Sigmoid colon (tissue), 7 donors: ENCODE measurements around the gene POC1B. TPM values are rescaled to one million over a fixed set of nuclear protein-coding genes. Genes with fewer than 3 reads are reported as not detected.

Experiments used
- DNase-seq: peaks from one replicate; pipeline ENCODE4 v3.0.0-alpha.2; 2019
- H3K27ac ChIP-seq, 4 donors: fragments of 200-600 bp; sonication (generic); one replicate each; pipeline ENCODE4 v1.5.1; 2016 to 2019; ENCODE audit warnings: mild to moderate bottlenecking in 1 of 4
- H3K27me3 ChIP-seq, 3 donors: fragments of 200-600 bp; sonication (generic); one replicate each; pipeline ENCODE4 v1.5.1; 2019; ENCODE audit warnings: mild to moderate bottlenecking in 1 of 3
- H3K36me3 ChIP-seq, 4 donors: fragments of 200-600 bp; sonication (generic); one replicate each; pipeline ENCODE4 v1.5.1; 2016 to 2019
- H3K4me1 ChIP-seq, 4 donors: fragments of 200-600 bp; sonication (generic); one replicate each; pipeline ENCODE4 v1.5.1; 2017 to 2019
- H3K4me3 ChIP-seq, 4 donors: fragments of 200-600 bp; sonication (generic); one replicate each; pipeline ENCODE4 v1.5.1; 2017 to 2019; ENCODE audit warnings: mild to moderate bottlenecking in 2 of 4, moderate library complexity in 1 of 4
- H3K9me3 ChIP-seq, 4 donors: fragments of 200-600 bp in 3 of 4; sonication (generic) in 3 of 4; one replicate each; pipeline versions ENCODE4 v1.5.1 to v1.6.1; 2013 to 2019
- EP300 ChIP-seq, 4 donors: sonication (generic); formaldehyde crosslinking; IDR thresholded peaks; one replicate each; pipeline ENCODE4 v1.6.1; 2017; ENCODE audit warnings: antibody characterized with exemption in 4 of 4
- POLR2A ChIP-seq, 2 donors: fragments of 450-650 bp; IDR thresholded peaks; one replicate each; pipeline ENCODE4 v1.6.1; 2016; ENCODE audit warnings: antibody characterized with exemption in 2 of 2, mild to moderate bottlenecking in 2 of 2, moderate library complexity in 2 of 2
- POLR2AphosphoS5 ChIP-seq, 4 donors: sonication (generic); formaldehyde crosslinking; IDR thresholded peaks; one replicate each; pipeline ENCODE4 v1.6.1; 2017; ENCODE audit warnings: antibody characterized with exemption in 4 of 4
- WGBS, 2 donors: extraction: QIAGEN DNeasy Blood & Tissue Kit; methylation state at CpG; one replicate each; pipeline ENCODE4 v1.1.7; 2013; 5-methylcytosine and 5-hydroxymethylcytosine counted together
- intact Hi-C: fragments of 100-400 bp; cut with DNase I; formaldehyde crosslinking; loops from one replicate; pipeline ENCODE4 v1.15.1; 2023
- polyA plus RNA-seq, 3 donors: library from polyadenylated mRNA; stranded (reverse); fragments of 200-250 nt; gene quantifications; one replicate each; pipeline ENCODE4 v1.2.3, GENCODE V29; 2013
- total RNA-seq, 4 donors: library from RNA; depleted of rRNA; stranded (reverse); fragments of >200 nt; gene quantifications; one replicate each; pipeline ENCODE4 v1.1.0, GENCODE V29; 2016
- TF ChIP-seq, protein P1 (sequence below), 4 experiments: fragments of 450-650 bp in 3 of 4; fragments of 200-600 bp in 1 of 4; IDR thresholded peaks; one replicate each; pipeline ENCODE4 v1.5.1; 2016 to 2019; ENCODE audit warnings: antibody characterized with exemption in 4 of 4, mild to moderate bottlenecking in 3 of 4, moderate library complexity in 2 of 4
- donor health status: healthy with polysubstance abuse.
- donor health status: Bipolar disorder and iron deficiency.
- donor health status: healthy.

Gene POC1B
- total and polyA plus RNA-seq, 7 donors, result 12.5 to 31.7 (median 28.1) TPM

DNA sequence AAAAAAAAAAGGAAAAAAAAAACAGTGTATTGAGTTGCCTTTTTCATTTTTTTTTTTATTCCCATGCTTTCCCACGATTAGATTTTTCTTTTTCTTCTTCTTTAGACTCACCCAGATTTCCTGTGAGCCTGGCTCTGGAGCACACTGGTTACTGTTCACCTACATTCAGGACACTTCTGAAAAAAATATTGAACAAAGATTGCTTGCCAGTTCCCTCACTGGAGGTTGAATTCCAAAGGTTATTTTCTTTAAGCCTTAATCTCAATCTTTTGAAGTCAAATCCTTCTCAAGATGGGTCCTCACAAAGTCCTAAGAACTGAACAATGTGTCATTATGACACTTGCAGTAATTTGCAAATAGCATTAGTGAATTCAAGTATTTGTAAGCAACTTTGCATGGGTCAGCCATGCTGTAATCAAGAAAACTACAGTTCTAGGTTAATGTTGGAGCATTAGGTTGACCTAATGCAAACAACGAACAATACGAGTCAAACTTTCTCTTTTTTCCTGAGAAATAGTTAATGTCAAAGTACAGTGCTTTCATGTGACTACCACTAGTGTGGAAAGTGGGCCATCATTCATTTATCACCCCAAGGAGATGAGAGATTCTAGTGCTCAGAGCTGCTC is 124.3 kb downstream of the POC1B start:
- H3K4me1 ChIP-seq, result no peaks in the 10 kb centered on the region
- no peaks in the 10 kb centered on the region for H3K27me3 ChIP-seq
- no peaks in the 10 kb centered on the region for H3K36me3 ChIP-seq
- DNase-seq, result no peak
- 82 to 84% methylated on average over 3 of the region's 3 CpGs for WGBS, 2 donors
- intact Hi-C loops, result no loop called here
- no peak overlapping the region for H3K4me3 ChIP-seq
- H3K9me3 ChIP-seq, result no peaks in the 10 kb centered on the region
- TF ChIP-seq, protein P1, sequence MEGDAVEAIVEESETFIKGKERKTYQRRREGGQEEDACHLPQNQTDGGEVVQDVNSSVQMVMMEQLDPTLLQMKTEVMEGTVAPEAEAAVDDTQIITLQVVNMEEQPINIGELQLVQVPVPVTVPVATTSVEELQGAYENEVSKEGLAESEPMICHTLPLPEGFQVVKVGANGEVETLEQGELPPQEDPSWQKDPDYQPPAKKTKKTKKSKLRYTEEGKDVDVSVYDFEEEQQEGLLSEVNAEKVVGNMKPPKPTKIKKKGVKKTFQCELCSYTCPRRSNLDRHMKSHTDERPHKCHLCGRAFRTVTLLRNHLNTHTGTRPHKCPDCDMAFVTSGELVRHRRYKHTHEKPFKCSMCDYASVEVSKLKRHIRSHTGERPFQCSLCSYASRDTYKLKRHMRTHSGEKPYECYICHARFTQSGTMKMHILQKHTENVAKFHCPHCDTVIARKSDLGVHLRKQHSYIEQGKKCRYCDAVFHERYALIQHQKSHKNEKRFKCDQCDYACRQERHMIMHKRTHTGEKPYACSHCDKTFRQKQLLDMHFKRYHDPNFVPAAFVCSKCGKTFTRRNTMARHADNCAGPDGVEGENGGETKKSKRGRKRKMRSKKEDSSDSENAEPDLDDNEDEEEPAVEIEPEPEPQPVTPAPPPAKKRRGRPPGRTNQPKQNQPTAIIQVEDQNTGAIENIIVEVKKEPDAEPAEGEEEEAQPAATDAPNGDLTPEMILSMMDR (IDR thresholded peaks at IDR 0.05), result no peak
- TF ChIP-seq POLR2AphosphoS5 (IDR thresholded peaks at IDR 0.05) (no peak), POLR2A (IDR thresholded peaks at IDR 0.05) (no peak), EP300 (IDR thresholded peaks at IDR 0.05) (no peak)
- H3K27ac ChIP-seq, result no peak overlapping the region

DNA sequence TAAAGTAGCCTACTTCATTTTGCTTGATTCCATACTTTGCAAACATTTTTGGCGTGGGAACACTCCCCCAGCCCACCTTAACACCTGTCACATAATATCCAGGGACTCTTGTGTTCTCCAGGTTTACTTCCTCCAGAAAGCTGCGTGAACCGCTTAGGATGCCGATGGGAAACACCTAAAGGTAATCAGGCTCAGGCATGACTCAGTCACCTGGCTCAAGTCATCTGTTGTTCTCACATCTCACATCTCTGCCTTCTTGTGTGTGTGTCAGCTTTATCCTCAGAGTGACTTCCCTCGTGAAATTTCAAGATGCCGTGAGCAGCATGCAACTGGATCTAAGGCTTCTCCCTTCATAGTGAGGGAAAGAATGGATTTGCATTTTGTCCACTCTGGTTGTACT is 125.4 kb downstream of the POC1B start:
- DNase-seq, result no peak
- intact Hi-C loops, result no loop called here
- WGBS, 2 donors, result 96% methylated on average over 6 of the region's 6 CpGs
- no peaks in the 10 kb centered on the region for H3K27me3 ChIP-seq
- no peaks in the 10 kb centered on the region for H3K9me3 ChIP-seq
- H3K36me3 ChIP-seq, result no peaks in the 10 kb centered on the region
- H3K4me3 ChIP-seq, result no peak overlapping the region
- H3K27ac ChIP-seq, result no peak overlapping the region
- no peaks in the 10 kb centered on the region for H3K4me1 ChIP-seq
- TF ChIP-seq, protein P1 (IDR thresholded peaks at IDR 0.05), result no peak
- TF ChIP-seq EP300 (IDR thresholded peaks at IDR 0.05), result no peak
- TF ChIP-seq POLR2AphosphoS5 (IDR thresholded peaks at IDR 0.05), result no peak
- TF ChIP-seq POLR2A (IDR thresholded peaks at IDR 0.05), result no peak

DNA sequence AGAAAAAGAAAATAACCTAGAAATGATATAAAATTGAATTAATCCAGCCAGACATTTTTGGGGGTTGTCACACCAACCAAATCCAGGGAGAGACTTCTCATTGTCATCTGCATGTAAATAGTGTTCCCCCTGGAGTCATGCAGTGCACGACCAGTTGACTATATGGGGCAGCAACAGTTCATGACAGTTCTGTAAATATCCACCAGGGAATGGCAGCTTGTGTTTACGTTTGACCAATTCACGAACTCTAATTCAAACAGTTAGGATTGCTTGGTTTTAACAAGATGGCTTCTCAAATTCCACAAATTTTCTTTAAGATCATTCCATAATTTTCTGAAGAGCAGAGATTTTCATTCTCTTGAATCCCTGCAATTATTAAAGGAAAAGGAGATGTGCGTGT is 130.1 kb downstream of the POC1B start:
- TF ChIP-seq POLR2AphosphoS5 (IDR thresholded peaks at IDR 0.05) (no peak), EP300 (IDR thresholded peaks at IDR 0.05) (no peak), POLR2A (IDR thresholded peaks at IDR 0.05) (no peak)
- TF ChIP-seq, protein P1 (IDR thresholded peaks at IDR 0.05), result no peak
- Histone ChIP-seq H3K4me1 (no peaks in the 10 kb centered on the region), H3K36me3 (no peaks in the 10 kb centered on the region), H3K9me3 (no peaks in the 10 kb centered on the region), H3K27ac (peak overlapping the region in 1 of 4 donors; percentile 28), H3K27me3 (no peaks in the 10 kb centered on the region), H3K4me3 (no peak overlapping the region)
- 86 to 87% methylated on average over 4 of the region's 4 CpGs for WGBS, 2 donors
- intact Hi-C loops, result no loop called here
- DNase-seq, result no peak

DNA sequence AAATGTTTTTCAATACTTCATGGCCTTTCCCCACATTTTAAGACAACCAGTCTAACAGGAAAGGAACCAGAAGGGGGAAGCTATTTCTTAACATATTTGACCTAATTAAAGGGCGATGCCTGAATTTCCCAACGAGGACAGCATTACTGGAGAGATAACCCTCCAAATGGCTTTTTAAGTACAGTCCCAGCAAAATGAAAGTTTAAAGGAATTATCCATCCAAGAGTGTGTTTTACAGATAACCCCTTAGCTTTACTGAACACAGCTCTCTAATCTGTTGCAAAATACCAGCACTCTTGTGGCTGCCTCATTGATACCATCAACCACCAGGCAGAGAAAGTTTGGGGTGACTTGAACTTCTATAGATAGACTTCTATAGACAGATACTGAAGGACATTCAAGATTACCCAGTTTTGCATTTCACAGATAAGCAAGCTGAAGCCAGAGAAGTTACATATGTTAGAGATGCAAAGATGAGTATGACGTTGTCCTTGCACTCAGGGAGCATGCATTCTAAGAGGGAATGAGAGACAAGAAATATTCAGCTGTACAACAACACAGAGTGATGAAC is 132.2 kb downstream of the POC1B start:
- intact Hi-C loops, result no loop called here
- Histone ChIP-seq H3K9me3 (no peaks in the 10 kb centered on the region), H3K4me1 (no peaks in the 10 kb centered on the region), H3K4me3 (no peak overlapping the region), H3K36me3 (no peaks in the 10 kb centered on the region), H3K27me3 (no peaks in the 10 kb centered on the region), H3K27ac (no peak overlapping the region)
- no peak for DNase-seq
- TF ChIP-seq, protein P1 (IDR thresholded peaks at IDR 0.05), result no peak
- TF ChIP-seq POLR2A (IDR thresholded peaks at IDR 0.05), result no peak
- WGBS, 2 donors, result 81% methylated on average over 3 of the region's 3 CpGs

DNA sequence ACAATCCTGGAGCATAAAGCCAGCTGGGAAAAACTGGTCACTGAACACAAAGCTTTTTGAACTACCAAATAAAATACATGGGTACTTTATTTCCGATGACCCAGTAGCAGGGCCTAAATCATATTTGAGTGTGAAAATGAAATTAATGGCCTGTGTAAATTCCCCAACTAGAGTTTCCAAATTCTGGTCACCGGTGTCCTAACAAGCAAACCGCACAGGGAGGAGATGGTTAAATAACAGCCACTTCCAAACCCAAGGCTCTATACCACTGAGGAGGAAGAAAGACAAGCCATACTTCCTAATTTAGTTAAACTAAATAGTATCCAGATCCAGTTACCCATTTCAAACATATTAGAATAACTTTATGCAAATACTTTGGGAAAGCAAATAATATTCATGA is 133.5 kb downstream of the POC1B start:
- DNase-seq, result no peak
- no peaks in the 10 kb centered on the region for H3K4me1 ChIP-seq
- 94 to 95% methylated on average over 3 of the region's 3 CpGs for WGBS, 2 donors

More for the DNA sequence above, 133.5 kb downstream of the POC1B start:
- Histone ChIP-seq H3K9me3 (no peaks in the 10 kb centered on the region), H3K27ac (no peak overlapping the region), H3K4me3 (no peak overlapping the region), H3K27me3 (no peaks in the 10 kb centered on the region), H3K36me3 (no peaks in the 10 kb centered on the region)
- intact Hi-C loops, result no loop called here
- no peak for TF ChIP-seq EP300 (IDR thresholded peaks at IDR 0.05)
- no peak for TF ChIP-seq POLR2A (IDR thresholded peaks at IDR 0.05)
- TF ChIP-seq, protein P1 (IDR thresholded peaks at IDR 0.05), result no peak
- TF ChIP-seq POLR2AphosphoS5 (IDR thresholded peaks at IDR 0.05), result no peak
